ENCODE data around the gene PCDHGA8.

DNA sequence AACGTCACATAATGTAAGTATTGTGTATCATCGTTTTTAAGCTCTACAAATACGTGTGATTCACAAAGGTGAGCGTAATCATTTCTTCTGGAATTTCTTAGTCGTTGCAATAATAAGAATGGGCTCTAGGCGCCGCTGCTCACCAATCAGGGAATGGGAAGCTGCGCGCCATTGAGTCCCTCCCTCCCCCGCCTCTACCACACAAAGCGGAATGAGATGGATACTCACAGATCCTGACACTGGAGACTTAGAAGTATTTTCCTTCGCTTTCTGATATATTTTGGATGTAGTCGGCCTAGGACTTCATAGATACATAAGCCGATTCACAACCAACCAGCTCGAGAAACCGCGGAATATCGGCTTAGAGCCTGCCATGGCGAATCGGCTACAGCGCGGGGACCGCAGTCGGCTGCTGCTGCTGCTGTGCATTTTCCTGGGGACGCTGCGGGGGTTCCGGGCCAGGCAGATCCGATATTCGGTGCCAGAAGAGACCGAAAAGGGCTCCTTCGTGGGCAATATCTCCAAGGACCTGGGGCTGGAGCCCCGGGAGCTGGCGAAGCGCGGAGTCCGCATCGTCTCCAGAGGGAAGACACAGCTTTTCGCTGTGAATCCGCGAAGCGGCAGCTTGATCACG is 28.5 kb downstream of the PCDHGA8 start, which contains the start of gene PCDHGA11:
- no peak for TF ChIP-seq EZH2 (IDR thresholded peaks at IDR 0.05; ENCODE audit: borderline replicate concordance, low read depth, low read length, poor library complexity, severe bottlenecking)
- TF ChIP-seq, protein P1, sequence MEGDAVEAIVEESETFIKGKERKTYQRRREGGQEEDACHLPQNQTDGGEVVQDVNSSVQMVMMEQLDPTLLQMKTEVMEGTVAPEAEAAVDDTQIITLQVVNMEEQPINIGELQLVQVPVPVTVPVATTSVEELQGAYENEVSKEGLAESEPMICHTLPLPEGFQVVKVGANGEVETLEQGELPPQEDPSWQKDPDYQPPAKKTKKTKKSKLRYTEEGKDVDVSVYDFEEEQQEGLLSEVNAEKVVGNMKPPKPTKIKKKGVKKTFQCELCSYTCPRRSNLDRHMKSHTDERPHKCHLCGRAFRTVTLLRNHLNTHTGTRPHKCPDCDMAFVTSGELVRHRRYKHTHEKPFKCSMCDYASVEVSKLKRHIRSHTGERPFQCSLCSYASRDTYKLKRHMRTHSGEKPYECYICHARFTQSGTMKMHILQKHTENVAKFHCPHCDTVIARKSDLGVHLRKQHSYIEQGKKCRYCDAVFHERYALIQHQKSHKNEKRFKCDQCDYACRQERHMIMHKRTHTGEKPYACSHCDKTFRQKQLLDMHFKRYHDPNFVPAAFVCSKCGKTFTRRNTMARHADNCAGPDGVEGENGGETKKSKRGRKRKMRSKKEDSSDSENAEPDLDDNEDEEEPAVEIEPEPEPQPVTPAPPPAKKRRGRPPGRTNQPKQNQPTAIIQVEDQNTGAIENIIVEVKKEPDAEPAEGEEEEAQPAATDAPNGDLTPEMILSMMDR (conservative IDR thresholded peaks at IDR 0.05; ENCODE audit: low read depth, low read length): peak; percentile 69
